Colonic mucosa (tissue), 4 donors: Measurements from ENCODE around the gene IGSF22. TPM values are rescaled to one million over a fixed set of nuclear protein-coding genes. Genes with fewer than 3 reads are reported as not detected.
"Not testable (repeated sequence)": the region's sequence is repeated elsewhere in the genome, so short reads cannot be mapped to it uniquely, and the experiment has no call there.

ENCODE experiments used
- DNase-seq: peaks from one replicate; pipeline ENCODE4 v3.0.0-alpha.2; 2020
- H3K27ac ChIP-seq: fragments of 200-600 bp; one replicate; pipeline ENCODE4 v1.8.0; 2021
- H3K27me3 ChIP-seq: fragments of 200-600 bp; one replicate; pipeline ENCODE4 v1.8.0; 2021
- H3K36me3 ChIP-seq: fragments of 200-600 bp; one replicate; pipeline ENCODE4 v1.8.0; 2021
- H3K4me1 ChIP-seq: fragments of 200-600 bp; one replicate; pipeline ENCODE4 v1.8.0; 2021; ENCODE audit warnings: mild to moderate bottlenecking
- H3K4me3 ChIP-seq: fragments of 200-600 bp; one replicate; pipeline ENCODE4 v1.8.0; 2021
- H3K9ac ChIP-seq, 2 donors: one replicate each; pipeline ENCODE4 v1.7.0; 2013; ENCODE audit warnings: control low read depth in 2 of 2, low read depth in 2 of 2, low read length in 2 of 2
- H3K9me3 ChIP-seq: fragments of 200-600 bp; one replicate; pipeline ENCODE4 v1.8.0; 2021
- intact Hi-C: fragments of 100-400 bp; cut with DNase I; formaldehyde crosslinking; loops from one replicate; pipeline ENCODE4 v1.14.1; 2022
- total RNA-seq, 2 donors: library from RNA; stranded (reverse); fragmentation: NEBNext Ultra II Directional in 1 of 2; extraction: Animal tissue kit (Norgen Biotek cat#: 25700) in 1 of 2; gene quantifications; one replicate each; pipeline ENCODE4 v1.2.1, GENCODE V29; 2021
- TF ChIP-seq, protein P1 (sequence below): fragments of 200-600 bp; IDR thresholded peaks from one replicate; pipeline ENCODE4 v1.8.0; 2022; ENCODE audit warnings: antibody characterized with exemption, mild to moderate bottlenecking
- donor health status: healthy.
- donor health status: DM: no; HTN: no; CAD: no.
- donor health status: DM: no; HTN: no; CAD: no.

IGSF22 gene
- total RNA-seq, 2 donors from 2014 or later: 0.42 to 1.3 TPM

DNA sequence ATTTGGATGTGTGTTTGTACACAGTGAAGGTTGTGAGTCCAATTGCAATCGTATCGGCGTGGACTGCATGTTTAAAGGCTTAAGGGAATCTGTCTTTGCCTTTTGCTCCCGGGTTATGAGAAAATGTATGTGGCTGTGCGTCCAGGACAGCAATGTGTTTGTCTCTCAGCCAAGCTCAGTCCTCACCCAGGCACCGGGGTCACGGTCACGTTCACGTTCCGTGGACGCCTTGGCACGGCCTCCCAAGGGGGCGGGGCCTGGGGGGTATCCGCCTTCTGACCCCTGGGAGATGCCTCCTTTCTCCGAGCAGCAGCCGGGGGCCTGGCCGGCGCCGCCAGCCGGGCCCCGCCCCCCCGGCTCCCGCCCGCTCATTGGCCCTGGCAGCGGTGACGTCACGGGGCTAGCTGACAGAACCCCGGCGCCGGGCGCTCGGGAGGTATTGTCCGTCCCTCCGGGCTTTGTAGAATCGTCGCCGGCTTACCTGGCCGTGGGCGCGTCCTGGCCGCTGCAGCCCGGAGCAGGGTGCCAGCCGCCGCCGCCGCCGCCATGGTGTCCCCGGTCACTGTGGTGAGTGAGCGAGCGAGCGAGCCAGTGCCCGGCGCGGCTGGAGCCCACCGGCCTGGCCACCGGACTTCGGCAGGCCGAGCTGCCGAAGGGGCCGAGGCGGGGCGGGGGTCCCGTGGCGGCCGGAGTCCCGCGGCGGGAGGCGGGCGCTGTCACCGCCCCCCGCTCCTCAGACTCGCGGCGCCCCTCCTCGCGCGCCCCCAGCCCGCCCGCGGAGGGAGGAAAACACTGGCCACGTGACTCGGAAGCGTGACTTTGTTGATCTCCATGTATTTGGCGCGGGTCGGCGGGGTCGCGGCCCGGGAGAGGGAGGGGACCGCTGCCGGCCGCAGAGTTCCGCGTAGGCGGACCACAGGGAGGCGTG, 27.4 kb downstream of the IGSF22 start, which contains the start of gene TMEM86A:
TSS of gene TMEM86A (plus strand) at position 439 of the 928 bp plus-strand sequence. CDS start at position 547, 108 bp downstream.
- peak within 1 kb of the TSS; percentile 57 to 83 for H3K9ac ChIP-seq
- H3K9me3 ChIP-seq: no peaks in the 10 kb centered on the region
- peak; percentile 94 for DNase-seq
- H3K27me3 ChIP-seq: no peaks in the 10 kb centered on the region
- H3K4me1 ChIP-seq: no peaks in the 10 kb centered on the region
- TF ChIP-seq, protein P1, sequence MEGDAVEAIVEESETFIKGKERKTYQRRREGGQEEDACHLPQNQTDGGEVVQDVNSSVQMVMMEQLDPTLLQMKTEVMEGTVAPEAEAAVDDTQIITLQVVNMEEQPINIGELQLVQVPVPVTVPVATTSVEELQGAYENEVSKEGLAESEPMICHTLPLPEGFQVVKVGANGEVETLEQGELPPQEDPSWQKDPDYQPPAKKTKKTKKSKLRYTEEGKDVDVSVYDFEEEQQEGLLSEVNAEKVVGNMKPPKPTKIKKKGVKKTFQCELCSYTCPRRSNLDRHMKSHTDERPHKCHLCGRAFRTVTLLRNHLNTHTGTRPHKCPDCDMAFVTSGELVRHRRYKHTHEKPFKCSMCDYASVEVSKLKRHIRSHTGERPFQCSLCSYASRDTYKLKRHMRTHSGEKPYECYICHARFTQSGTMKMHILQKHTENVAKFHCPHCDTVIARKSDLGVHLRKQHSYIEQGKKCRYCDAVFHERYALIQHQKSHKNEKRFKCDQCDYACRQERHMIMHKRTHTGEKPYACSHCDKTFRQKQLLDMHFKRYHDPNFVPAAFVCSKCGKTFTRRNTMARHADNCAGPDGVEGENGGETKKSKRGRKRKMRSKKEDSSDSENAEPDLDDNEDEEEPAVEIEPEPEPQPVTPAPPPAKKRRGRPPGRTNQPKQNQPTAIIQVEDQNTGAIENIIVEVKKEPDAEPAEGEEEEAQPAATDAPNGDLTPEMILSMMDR: no peak
- peak within 1 kb of the TSS; percentile 66 for H3K4me3 ChIP-seq
- H3K36me3 ChIP-seq: no peaks in the 10 kb centered on the region
- intact Hi-C loops: no loop called here
- H3K27ac ChIP-seq: no peak within 1 kb of the TSS

DNA sequence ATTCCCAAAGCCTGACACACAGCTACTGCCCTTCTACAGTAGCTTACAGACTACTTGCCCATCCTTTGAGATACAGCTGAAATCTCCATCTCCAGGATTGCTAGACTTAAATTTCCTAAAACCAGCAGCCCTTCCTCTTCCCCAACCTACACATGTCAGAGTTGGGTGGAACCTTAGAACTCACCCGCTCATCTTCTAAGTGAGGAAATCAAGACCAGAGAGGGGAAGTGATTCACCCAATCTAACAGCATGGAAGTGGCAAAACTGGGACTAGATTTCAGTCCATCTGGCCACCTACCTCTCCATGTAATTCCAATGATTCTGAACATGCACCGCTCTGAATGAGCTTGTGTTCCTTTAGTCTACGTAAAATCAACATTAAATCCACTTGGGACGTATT, 28.4 kb downstream of the IGSF22 start:
- intact Hi-C loops: no loop called here
- no peaks in the 10 kb centered on the region for H3K4me1 ChIP-seq
- H3K27ac ChIP-seq: no peak overlapping the region
- TF ChIP-seq, protein P1: no peak
- DNase-seq: no peak
- H3K36me3 ChIP-seq: no peaks in the 10 kb centered on the region
- no peak overlapping the region for H3K4me3 ChIP-seq
- no peak overlapping the region for H3K9ac ChIP-seq
- H3K9me3 ChIP-seq: no peaks in the 10 kb centered on the region
- no peaks in the 10 kb centered on the region for H3K27me3 ChIP-seq

DNA sequence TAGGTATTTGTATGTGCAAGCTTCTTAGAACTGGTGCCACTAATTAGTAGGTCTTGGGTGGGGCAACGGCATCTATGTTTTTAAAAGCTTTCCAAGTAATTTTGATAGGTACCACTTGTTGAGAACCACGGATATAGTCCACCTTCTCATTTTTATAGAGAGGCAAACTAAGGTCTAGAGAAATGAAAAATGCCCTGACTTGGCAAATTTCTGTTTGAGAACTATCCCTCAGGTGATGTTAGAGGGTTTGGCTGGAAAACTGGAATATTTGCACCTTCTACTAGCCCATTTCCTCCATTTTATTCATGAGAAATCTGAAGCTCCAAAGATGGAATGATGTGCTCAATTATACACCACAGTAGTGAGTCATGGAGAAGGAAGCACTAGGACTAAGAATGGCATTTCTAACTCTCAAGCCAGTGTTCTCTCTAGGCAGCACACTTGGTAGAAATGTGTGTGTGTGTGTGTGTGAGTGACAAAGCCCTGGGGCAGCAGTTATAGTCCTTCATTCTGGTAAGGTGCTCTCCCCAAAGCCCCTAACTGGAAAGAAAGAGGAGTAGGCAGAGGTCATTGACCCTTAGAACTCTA, 29.3 kb downstream of the IGSF22 start:
- Histone ChIP-seq H3K36me3 (no peaks in the 10 kb centered on the region), H3K9ac (no peak overlapping the region), H3K27ac (no peak overlapping the region), H3K4me1 (no peaks in the 10 kb centered on the region), H3K9me3 (no peaks in the 10 kb centered on the region), H3K4me3 (no peak overlapping the region), H3K27me3 (no peaks in the 10 kb centered on the region)
- no peak for DNase-seq
- TF ChIP-seq, protein P1: no peak
- intact Hi-C loops: no loop called here

DNA sequence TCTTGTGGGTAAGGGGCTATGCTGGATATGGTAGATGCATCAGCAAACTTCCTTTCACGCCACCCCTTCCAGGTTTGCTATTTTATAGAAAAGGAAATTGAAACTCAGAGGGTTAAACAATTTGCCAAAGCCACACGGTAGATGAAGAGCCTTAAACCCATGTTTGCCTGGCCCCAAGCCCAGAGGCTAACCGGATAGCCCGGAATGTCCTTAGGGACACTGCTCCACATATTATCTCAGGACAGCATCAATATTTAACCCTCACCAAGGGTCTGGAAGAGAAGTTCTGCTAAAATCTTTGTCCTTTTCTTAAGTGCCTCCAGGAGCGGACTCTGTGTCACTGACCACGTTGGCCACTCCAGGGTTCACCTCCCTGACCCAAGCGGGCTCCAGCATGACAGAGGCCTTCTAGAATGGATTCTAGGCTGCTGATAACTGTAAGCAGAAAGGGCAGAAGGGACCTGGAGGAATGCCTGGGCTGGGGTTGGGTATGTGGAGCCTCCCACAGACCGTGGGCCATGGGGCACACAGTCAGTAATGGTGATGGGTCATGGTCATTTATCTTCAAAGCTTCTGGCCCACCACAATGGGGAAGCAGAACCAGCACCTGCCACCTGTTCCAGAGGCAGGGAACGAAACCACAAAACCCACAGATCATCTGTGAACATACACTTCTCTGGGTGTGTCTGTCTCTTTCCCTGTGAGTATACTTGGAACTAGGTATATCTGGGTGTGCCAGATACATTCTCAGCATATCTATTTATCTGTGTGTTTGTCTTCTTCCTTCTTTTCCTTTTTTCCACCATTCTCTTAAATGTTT, 32.8 kb downstream of the IGSF22 start:
- intact Hi-C loops: no loop called here
- Histone ChIP-seq H3K9me3 (no peaks in the 10 kb centered on the region), H3K4me3 (no peak overlapping the region), H3K27me3 (no peaks in the 10 kb centered on the region), H3K36me3 (no peaks in the 10 kb centered on the region), H3K9ac (no peak overlapping the region), H3K4me1 (no peaks in the 10 kb centered on the region), H3K27ac (no peak overlapping the region)
- TF ChIP-seq, protein P1: no peak
- no peak for DNase-seq

DNA sequence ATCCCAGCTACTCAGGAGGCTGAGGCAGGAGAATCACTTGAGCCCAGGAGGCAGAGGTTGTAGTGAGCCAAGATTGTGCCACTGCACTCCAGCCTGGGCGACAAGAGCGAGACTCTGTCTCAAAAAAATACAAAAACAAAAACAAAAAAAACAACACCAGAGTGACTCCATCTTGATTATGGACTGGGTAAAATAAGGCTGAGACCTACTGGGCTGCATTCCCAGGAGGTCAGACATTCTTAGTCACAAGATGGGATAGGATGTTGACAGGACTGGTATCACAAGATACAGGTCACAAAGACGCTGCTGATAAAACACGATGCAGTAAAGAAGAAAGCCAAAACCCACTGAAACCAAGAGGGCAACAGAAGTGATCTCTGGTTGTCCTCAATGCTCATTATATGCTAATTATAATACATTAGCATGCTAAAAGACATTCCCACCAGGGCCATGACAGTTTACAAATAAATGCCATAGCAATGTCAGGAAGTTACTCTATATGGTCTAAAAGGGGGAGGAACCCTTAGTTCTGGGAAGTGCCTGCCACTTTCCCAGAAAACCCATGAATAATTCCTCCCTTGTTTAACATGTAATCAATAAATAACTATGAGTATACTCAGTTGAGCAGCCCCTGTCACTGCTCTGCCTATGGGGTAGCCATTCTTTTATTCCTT, 34.4 kb downstream of the IGSF22 start:
- H3K27me3 ChIP-seq, intact Hi-C loops, H3K4me1 ChIP-seq, H3K9me3 ChIP-seq, H3K27ac ChIP-seq, H3K9ac ChIP-seq, H3K4me3 ChIP-seq, H3K36me3 ChIP-seq, DNase-seq: not testable (repeated sequence)
